RWPE1 (cell line): ENCODE results near the gene REEP6.

Source experiments
- CTCF ChIA-PET: fragments of 350-600 bp; sonication (Branson Sonifier 250); formaldehyde crosslinking; extraction: SDS; loops from one replicate; lab custom pipeline; 2021; lab: Yijun Ruan, JAX
- POLR2A ChIA-PET: fragments of 400-600 bp; formaldehyde crosslinking; extraction: SDS; loops from one replicate; lab custom pipeline; 2020; ENCODE audit warnings: antibody characterized with exemption; ENCODE audit not compliant: low non-redundant PET; lab: Yijun Ruan, JAX
- DNase-seq: peaks from one replicate; pipeline ENCODE4 v3.0.0; 2012; ENCODE audit warnings: low spot score
- H3K27ac ChIP-seq: fragments of 450-650 bp; 2 replicates; pipeline ENCODE4 v1.5.1; 2017
- CTCF ChIP-seq: fragments of 450-650 bp; conservative IDR thresholded peaks from 2 replicates; pipeline ENCODE4 v1.5.1; 2017; ENCODE audit warnings: low read depth, mild to moderate bottlenecking

The REEP6 gene

GRCh38 chr19:1523412-1524286 is 32.7 kb downstream of the REEP6 start, which contains the start of gene PLK5:
Gene PLK5, plus strand, starts transcription at chr19:1524077. Its CDS starts 2,920 bp downstream, at chr19:1526997.
- no peak within 1 kb of the TSS for H3K27ac ChIP-seq
- TF ChIP-seq CTCF: no peak
- DNase-seq: no peak
- CTCF ChIA-PET: interaction anchor here (0.6 kb wide), 1 partner anchor 105 kb away, joined by 3 read pairs; no protein-coding TSS in a partner anchor
- POLR2A ChIA-PET: no interaction called here

GRCh38 chr19:1524287-1524971 is 33.4 kb downstream of the REEP6 start:
- no peak for TF ChIP-seq CTCF
- no peak for DNase-seq
- CTCF ChIA-PET: interaction anchor here (0.6 kb wide), 1 partner anchor 104 kb away, joined by 3 read pairs; no protein-coding TSS in a partner anchor
- POLR2A ChIA-PET: interaction anchor here (0.5 kb wide), 1 partner anchor 121 kb away, joined by 4 read pairs; no protein-coding TSS in a partner anchor
- no peak overlapping the region for H3K27ac ChIP-seq

DNA sequence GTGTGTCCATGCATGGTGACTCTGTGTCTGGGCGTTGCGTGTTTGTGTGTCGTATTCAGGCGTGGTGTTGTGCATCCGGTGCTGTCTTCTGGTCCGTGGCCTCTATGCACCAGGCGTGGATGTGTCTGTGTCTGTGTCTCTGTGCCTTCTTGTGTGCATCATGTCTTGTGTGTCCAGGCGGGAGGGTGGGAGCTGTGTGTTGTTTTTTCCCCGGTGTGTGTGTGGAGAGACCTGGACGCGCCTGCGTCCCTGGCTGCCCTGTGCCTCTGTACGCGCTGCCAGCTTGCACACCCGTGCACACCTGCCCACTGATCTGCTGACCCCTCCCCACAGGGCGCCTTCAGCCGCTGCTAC is 34.0 kb downstream of the REEP6 start:
- POLR2A ChIA-PET: interaction anchor here (0.5 kb wide), 1 partner anchor 122 kb away, joined by 4 read pairs; no protein-coding TSS in a partner anchor
- no peak for DNase-seq
- CTCF ChIA-PET: no interaction called here
- no peak overlapping the region for H3K27ac ChIP-seq
- TF ChIP-seq CTCF: no peak

DNA sequence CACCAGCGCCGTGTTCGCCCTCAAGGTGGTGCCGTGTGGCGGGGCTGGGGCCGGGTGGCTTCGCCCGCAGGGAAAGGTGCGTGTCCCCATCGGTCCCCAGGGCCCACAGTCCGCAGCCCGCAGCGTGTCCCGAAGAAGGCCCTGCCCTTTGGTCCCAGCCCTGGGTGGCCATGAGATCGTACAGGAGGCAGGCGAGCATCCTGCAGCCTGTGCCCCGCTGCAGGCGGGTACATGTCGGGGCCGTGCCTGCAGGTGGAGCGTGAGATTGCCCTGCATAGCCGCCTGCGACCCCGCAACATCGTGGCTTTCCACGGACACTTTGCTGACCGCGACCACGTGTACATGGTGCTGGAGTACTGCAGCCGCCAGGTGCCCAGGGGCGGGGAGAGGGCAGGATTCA is 34.4 kb downstream of the REEP6 start:
- ChIA-PET CTCF (no interaction called here), POLR2A (no interaction called here)
- H3K27ac ChIP-seq: no peak overlapping the region
- no peak for TF ChIP-seq CTCF
- DNase-seq: no peak

DNA sequence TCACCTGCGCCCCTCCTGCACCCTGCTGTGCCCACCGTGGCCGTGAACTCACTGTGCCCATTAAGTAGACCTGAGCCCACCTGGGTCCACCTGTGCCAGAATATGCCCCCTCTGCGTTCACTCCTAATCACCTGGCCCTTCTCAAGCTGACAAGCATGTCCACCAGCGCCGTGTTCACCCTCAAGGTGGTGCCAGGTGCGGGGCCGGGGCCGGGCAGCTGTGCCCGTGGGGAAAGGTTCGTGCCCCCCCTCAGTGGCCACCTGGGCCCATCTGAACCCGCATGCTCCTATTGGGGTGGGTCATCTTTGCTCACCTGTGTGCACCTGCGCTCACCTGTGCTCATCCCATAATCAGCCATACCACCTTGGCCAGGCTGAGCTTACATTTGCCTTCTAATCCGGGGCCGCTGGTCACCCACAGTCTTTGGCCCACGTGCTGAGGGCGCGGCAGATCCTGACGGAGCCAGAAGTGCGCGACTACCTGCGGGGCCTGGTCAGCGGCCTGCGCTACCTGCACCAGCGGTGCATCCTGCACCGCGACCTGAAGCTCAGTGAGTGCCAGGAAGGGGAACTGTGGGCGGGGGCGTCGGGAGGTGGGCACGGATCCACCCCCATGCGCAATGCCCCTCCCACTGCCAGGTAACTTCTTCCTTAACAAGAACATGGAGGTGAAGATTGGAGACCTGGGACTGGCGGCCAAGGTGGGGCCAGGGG is 35.2 kb downstream of the REEP6 start:
- POLR2A ChIA-PET: no interaction called here
- TF ChIP-seq CTCF: no peak
- no peak overlapping the region for H3K27ac ChIP-seq
- CTCF ChIA-PET: interaction anchor here (0.6 kb wide), 1 partner anchor 12 kb away, joined by 3 read pairs; no protein-coding TSS in a partner anchor
- DNase-seq: no peak
